SIG-M5 treated with dmso at 0.1 percent for 504 hours (cell line): ENCODE results near the gene CMC1.

Experiments
- DNase-seq: peaks from one replicate; lab custom pipeline; 2025; ENCODE audit not compliant: unreplicated experiment; lab: John Stamatoyannopoulos, UW

Gene CMC1

DNA sequence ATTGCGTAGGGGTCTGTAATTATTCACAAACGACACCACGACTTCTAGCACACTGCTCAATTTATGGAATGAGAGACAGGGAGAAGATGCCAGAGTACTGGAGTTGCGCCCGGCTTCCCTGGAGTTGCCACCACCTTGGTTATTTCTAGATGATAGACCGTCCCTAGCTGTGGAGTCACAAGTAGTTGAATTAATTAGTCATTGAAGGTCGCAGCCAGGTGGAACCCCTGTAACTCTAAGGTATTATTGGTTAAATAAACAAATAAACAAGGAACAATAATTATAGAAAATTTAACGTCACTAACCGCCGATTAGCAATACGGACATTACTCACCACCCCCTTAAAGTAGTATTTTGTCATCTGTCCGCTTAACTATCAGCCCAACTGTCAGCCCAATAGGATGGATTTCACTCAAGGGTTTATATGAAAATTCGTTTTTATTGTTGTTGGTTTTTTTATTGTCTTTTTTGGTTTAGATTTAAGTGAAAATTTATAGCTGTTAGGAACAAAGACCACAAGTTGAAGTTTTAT is 108.1 kb downstream of the CMC1 start:
- no peak for DNase-seq
